ENCODE measurements around the gene GRB2. TPM values are rescaled to one million over a fixed set of nuclear protein-coding genes. Genes with fewer than 3 reads are reported as not detected.

GRB2 gene
- total RNA-seq, 1 experiment from 2014 or later, result 115 TPM

- intact Hi-C loops (cut with micrococcal nuclease; ENCODE audit: unreplicated experiment), result loop anchor here (1.0 to 2.0 kb wide), 7 partner anchors 19 to 166 kb away; partner anchors contain the start of genes GGA3, GRB2, MIF4GD and MRPS7
- no peak for DNase-seq
These were observed 115.6 kb downstream of the GRB2 start for GRCh38 chr17:75289832-75290337.

GRCh38 chr17:75289115-75289831, 116.2 kb downstream of the GRB2 start, which contains the start of gene SLC25A19:
Gene SLC25A19, minus strand, starts transcription at chr17:75289433. Its CDS starts 2,669 bp downstream, at chr17:75286764.
- H3K4me1 ChIP-seq, result peaks cover under 1% of the 10 kb centered on the region; the same call in 1 of the 2 replicates

More at GRCh38 chr17:75289832-75290337, 115.6 kb downstream of the GRB2 start:
- Mint-ChIP-seq H3K27me3 (ENCODE audit: insufficient read depth, unreplicated experiment) (no peaks in the 10 kb centered on the region), H3K9me3 (ENCODE audit: unreplicated experiment) (no peaks in the 10 kb centered on the region), H3K4me1 (ENCODE audit: low read depth, unreplicated experiment) (peaks cover 8% of the 10 kb centered on the region), H3K4me3 (ENCODE audit: unreplicated experiment) (peak overlapping the region; percentile 97), H3K36me3 (ENCODE audit: insufficient read depth, unreplicated experiment) (peaks cover 10% of the 10 kb centered on the region), H3K27ac (ENCODE audit: unreplicated experiment) (peak overlapping the region; percentile 96)
- TF ChIP-seq, protein P1, sequence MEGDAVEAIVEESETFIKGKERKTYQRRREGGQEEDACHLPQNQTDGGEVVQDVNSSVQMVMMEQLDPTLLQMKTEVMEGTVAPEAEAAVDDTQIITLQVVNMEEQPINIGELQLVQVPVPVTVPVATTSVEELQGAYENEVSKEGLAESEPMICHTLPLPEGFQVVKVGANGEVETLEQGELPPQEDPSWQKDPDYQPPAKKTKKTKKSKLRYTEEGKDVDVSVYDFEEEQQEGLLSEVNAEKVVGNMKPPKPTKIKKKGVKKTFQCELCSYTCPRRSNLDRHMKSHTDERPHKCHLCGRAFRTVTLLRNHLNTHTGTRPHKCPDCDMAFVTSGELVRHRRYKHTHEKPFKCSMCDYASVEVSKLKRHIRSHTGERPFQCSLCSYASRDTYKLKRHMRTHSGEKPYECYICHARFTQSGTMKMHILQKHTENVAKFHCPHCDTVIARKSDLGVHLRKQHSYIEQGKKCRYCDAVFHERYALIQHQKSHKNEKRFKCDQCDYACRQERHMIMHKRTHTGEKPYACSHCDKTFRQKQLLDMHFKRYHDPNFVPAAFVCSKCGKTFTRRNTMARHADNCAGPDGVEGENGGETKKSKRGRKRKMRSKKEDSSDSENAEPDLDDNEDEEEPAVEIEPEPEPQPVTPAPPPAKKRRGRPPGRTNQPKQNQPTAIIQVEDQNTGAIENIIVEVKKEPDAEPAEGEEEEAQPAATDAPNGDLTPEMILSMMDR (IDR thresholded peaks at IDR 0.05; ENCODE audit: insufficient read depth in 1 of 2, low read depth in 1 of 2, low read length in 1 of 2, severe bottlenecking in 1 of 2, unreplicated experiment in 1 of 2), result peak; percentile 19 to 33
- H3K27me3 ChIP-seq (replicated peaks; ENCODE audit: control insufficient read depth, insufficient read depth, low read length), result no peaks in the 10 kb centered on the region
- peak overlapping the region; percentile 31 for H3K4me3 ChIP-seq (ENCODE audit: low read depth, low read length)
- H3K36me3 ChIP-seq (ENCODE audit: control insufficient read depth, insufficient read depth, low read length), result peaks cover 4% of the 10 kb centered on the region; the same call in 1 of the 2 replicates
- H3K9me3 ChIP-seq, result no peaks in the 10 kb centered on the region
- peaks cover 6% of the 10 kb centered on the region for H3K4me1 ChIP-seq
- POLR2A ChIA-PET, result interaction anchor here (0.5 to 2.0 kb wide), 16 partner anchors 12 to 227 kb away, joined by 3 to 44 read pairs (median 7); partner anchors contain the start of genes GGA3, GRB2, MIF4GD and MRPS7
- no TSS peak for BruUV-seq (replicated peaks)
- CTCF ChIA-PET, result interaction anchor here (0.6 to 3.3 kb wide), 18 partner anchors 19 to 235 kb away, joined by 3 to 91 read pairs (median 6); partner anchors contain the start of genes GGA3, GRB2, LLGL2 and MIF4GD

More at GRCh38 chr17:75289115-75289831, 116.2 kb downstream of the GRB2 start, which contains the start of gene SLC25A19:
- no peaks in the 10 kb centered on the region for H3K27me3 Mint-ChIP-seq (ENCODE audit: insufficient read depth, unreplicated experiment)
- Histone ChIP-seq H3K27me3 (replicated peaks; ENCODE audit: control insufficient read depth, insufficient read depth, low read length) (no peaks in the 10 kb centered on the region), H3K36me3 (ENCODE audit: control insufficient read depth, insufficient read depth, low read length) (peaks cover 4% of the 10 kb centered on the region; the same call in 1 of the 2 replicates), H3K4me3 (ENCODE audit: low read depth, low read length) (peak within 1 kb of the TSS; percentile 69), H3K9me3 (no peaks in the 10 kb centered on the region)
- peak within 1 kb of the TSS; percentile 97 for H3K4me3 Mint-ChIP-seq (ENCODE audit: unreplicated experiment)
- ChIA-PET POLR2A (interaction anchor here (0.5 to 2.0 kb wide), 19 partner anchors 11 to 491 kb away, joined by 3 to 44 read pairs (median 7); partner anchors contain the start of genes FDXR, GGA3, GRB2 and MIF4GD), CTCF (interaction anchor here (0.6 to 3.3 kb wide), 25 partner anchors 11 to 236 kb away, joined by 3 to 91 read pairs (median 5); partner anchors contain the start of genes GGA3, GRB2, LLGL2 and MIF4GD)
- H3K9me3 Mint-ChIP-seq (ENCODE audit: unreplicated experiment), result no peaks in the 10 kb centered on the region
- peaks cover 11% of the 10 kb centered on the region for H3K36me3 Mint-ChIP-seq (ENCODE audit: insufficient read depth, unreplicated experiment)
- intact Hi-C loops (cut with micrococcal nuclease; ENCODE audit: unreplicated experiment), result loop anchor here (1.0 to 2.0 kb wide), 7 partner anchors 18 to 167 kb away; partner anchors contain the start of genes GGA3, GRB2, MIF4GD and MRPS7
- peaks cover 7% of the 10 kb centered on the region for H3K4me1 Mint-ChIP-seq (ENCODE audit: low read depth, unreplicated experiment)
- DNase-seq, result peak; percentile 99
- no TSS peak for BruUV-seq (replicated peaks)
- H3K27ac Mint-ChIP-seq (ENCODE audit: unreplicated experiment), result peak within 1 kb of the TSS; percentile 96
- TF ChIP-seq, protein P1 (IDR thresholded peaks at IDR 0.05; ENCODE audit: insufficient read depth in 1 of 2, low read depth in 1 of 2, low read length in 1 of 2, severe bottlenecking in 1 of 2, unreplicated experiment in 1 of 2), result peak; percentile 45 to 74
